Progenitor cell of endocrine pancreas (in vitro differentiated cells): Measurements from ENCODE around the gene LUC7L3. TPM values are rescaled to one million over a fixed set of nuclear protein-coding genes. Genes with fewer than 3 reads are reported as not detected.
A peak's percentile ranks its signal among the peaks of the same experiment; 100 is the strongest.
"Not testable (repeated sequence)": the region's sequence is repeated elsewhere in the genome, so short reads cannot be mapped to it uniquely, and the experiment has no call there.

ENCODE experiments used
- DNase-seq: peaks from one replicate; pipeline ENCODE4 v3.0.0; 2021; ENCODE audit warnings: low spot score; ENCODE audit not compliant: unreplicated experiment
- H3K27ac Mint-ChIP-seq: 2 replicates; pipeline ENCODE4 v1.8.0; 2021; ENCODE audit warnings: mild to moderate bottlenecking, moderate library complexity, mixed read lengths
- H3K27me3 Mint-ChIP-seq: 2 replicates; pipeline ENCODE4 v1.8.0; 2021; ENCODE audit warnings: mixed read lengths
- H3K36me3 Mint-ChIP-seq: 2 replicates; pipeline ENCODE4 v1.8.0; 2022; ENCODE audit warnings: mixed read lengths; ENCODE audit not compliant: insufficient read depth
- H3K4me1 Mint-ChIP-seq: 2 replicates; pipeline ENCODE4 v1.8.0; 2021; ENCODE audit warnings: low read depth, mixed read lengths
- H3K4me3 Mint-ChIP-seq: 2 replicates; pipeline ENCODE4 v1.8.0; 2021; ENCODE audit warnings: low read depth, mild to moderate bottlenecking, moderate library complexity, mixed read lengths
- H3K9me3 Mint-ChIP-seq: 2 replicates; pipeline ENCODE4 v1.8.0; 2021; ENCODE audit warnings: low read depth, mixed read lengths
- CTCF ChIP-seq: fragments of 200-600 bp; sonication (generic); IDR thresholded peaks from one replicate; pipeline ENCODE4 v1.5.0; 2021; ENCODE audit warnings: antibody characterized with exemption, mild to moderate bottlenecking; ENCODE audit not compliant: unreplicated experiment
- total RNA-seq: library from RNA; stranded (reverse); gene quantifications from 2 replicates; pipeline ENCODE4 v1.2.1, GENCODE V29; 2021

The LUC7L3 gene
- total RNA-seq, 1 donor from 2014 or later: 168 TPM

GRCh38 chr17:50697663-50698272 is 21.6 kb upstream of the LUC7L3 start:
- no peak for TF ChIP-seq CTCF
- no peaks in the 10 kb centered on the region for H3K9me3 Mint-ChIP-seq
- peaks cover 25% of the 10 kb centered on the region for H3K36me3 Mint-ChIP-seq

GRCh38 chr17:50699410-50699809 is 20.0 kb upstream of the LUC7L3 start:
- no peak for TF ChIP-seq CTCF
- H3K4me1 Mint-ChIP-seq: peaks cover 25% of the 10 kb centered on the region
- DNase-seq: no peak
- peaks cover 29% of the 10 kb centered on the region for H3K36me3 Mint-ChIP-seq
- H3K27me3 Mint-ChIP-seq: no peaks in the 10 kb centered on the region
- no peak overlapping the region for H3K27ac Mint-ChIP-seq
- H3K9me3 Mint-ChIP-seq: no peaks in the 10 kb centered on the region
- H3K4me3 Mint-ChIP-seq: no peak overlapping the region

More at GRCh38 chr17:50697663-50698272, 21.6 kb upstream of the LUC7L3 start:
- DNase-seq: no peak
- Mint-ChIP-seq H3K4me3 (no peak overlapping the region), H3K4me1 (peaks cover 30% of the 10 kb centered on the region), H3K27me3 (no peaks in the 10 kb centered on the region), H3K27ac (peak overlapping the region; percentile 73)

GRCh38 chr17:50703162-50703561 is 16.2 kb upstream of the LUC7L3 start:
- Mint-ChIP-seq H3K27me3 (no peaks in the 10 kb centered on the region), H3K4me3 (no peak overlapping the region), H3K27ac (no peak overlapping the region), H3K36me3 (peaks cover 17% of the 10 kb centered on the region), H3K4me1 (peaks cover 23% of the 10 kb centered on the region), H3K9me3 (no peaks in the 10 kb centered on the region)
- DNase-seq: no peak
- no peak for TF ChIP-seq CTCF

GRCh38 chr17:50707289-50708049 is 11.9 kb upstream of the LUC7L3 start, which contains the start of gene ANKRD40:
TSS of gene ANKRD40 (minus strand) at chr17:50707914. CDS start at chr17:50707654, 260 bp downstream.
- no peaks in the 10 kb centered on the region for H3K27me3 Mint-ChIP-seq
- peak; percentile 59 for DNase-seq
- H3K4me1 Mint-ChIP-seq: peaks cover 25% of the 10 kb centered on the region
- H3K4me3 Mint-ChIP-seq: peak within 1 kb of the TSS; percentile 89
- TF ChIP-seq CTCF: no peak
- peaks cover 8% of the 10 kb centered on the region for H3K36me3 Mint-ChIP-seq
- no peaks in the 10 kb centered on the region for H3K9me3 Mint-ChIP-seq
- H3K27ac Mint-ChIP-seq: peak within 1 kb of the TSS; percentile 99

GRCh38 chr17:50708050-50709000 is 11.1 kb upstream of the LUC7L3 start:
- H3K4me1 Mint-ChIP-seq: peaks cover 23% of the 10 kb centered on the region
- peak overlapping the region; percentile 89 for H3K4me3 Mint-ChIP-seq
- H3K27ac Mint-ChIP-seq: peak overlapping the region; percentile 93
- no peak for DNase-seq
- H3K27me3 Mint-ChIP-seq: peaks cover 3% of the 10 kb centered on the region
- no peak for TF ChIP-seq CTCF
- no peaks in the 10 kb centered on the region for H3K9me3 Mint-ChIP-seq
- H3K36me3 Mint-ChIP-seq: peaks cover 8% of the 10 kb centered on the region

GRCh38 chr17:50709053-50709452 is 10.3 kb upstream of the LUC7L3 start:
- H3K9me3 Mint-ChIP-seq, H3K27me3 Mint-ChIP-seq, DNase-seq, H3K36me3 Mint-ChIP-seq: not testable (repeated sequence)
- H3K27ac Mint-ChIP-seq: peak overlapping the region; percentile 93
- peak overlapping the region; percentile 89 for H3K4me3 Mint-ChIP-seq
- peaks cover 16% of the 10 kb centered on the region for H3K4me1 Mint-ChIP-seq
